Psoas muscle (tissue), 8 donors: ENCODE results near the gene MAT2B. TPM values are rescaled to one million over a fixed set of nuclear protein-coding genes. Genes with fewer than 3 reads are reported as not detected.

Experiments
- ATAC-seq, 4 donors: fragments of 200-7000 bp; cut with Tn5 transposase; one replicate each; pipeline ENCODE4 v1.9.1; 2020; ENCODE audit warnings: moderate library complexity in 3 of 4, mild to moderate bottlenecking in 2 of 4
- DNase-seq, 2 donors: peaks; one replicate each; pipeline ENCODE4 v3.0.0-alpha.2; 2020
- H3K27ac ChIP-seq: fragments of 200-600 bp; one replicate; pipeline ENCODE4 v1.8.0; 2022
- H3K27me3 ChIP-seq, 3 donors: fragments of 200-600 bp in 1 of 3; one replicate each; pipeline versions ENCODE4 v1.6.1 to v1.8.0; 2013 to 2022; ENCODE audit warnings: low read length in 2 of 3, mild to moderate bottlenecking in 2 of 3, moderate library complexity in 1 of 3; ENCODE audit not compliant: insufficient read depth in 3 of 3
- H3K36me3 ChIP-seq, 2 donors: fragments of 200-600 bp in 1 of 2; one replicate each; pipeline versions ENCODE4 v1.6.1 to v1.8.0; 2013 to 2022; ENCODE audit warnings: low read depth in 1 of 2, mild to moderate bottlenecking in 1 of 2, moderate library complexity in 1 of 2; ENCODE audit not compliant: insufficient read depth in 1 of 2
- H3K4me1 ChIP-seq: fragments of 200-600 bp; one replicate; pipeline ENCODE4 v1.8.0; 2022
- H3K4me3 ChIP-seq: fragments of 200-600 bp; one replicate; pipeline ENCODE4 v1.8.0; 2022; ENCODE audit warnings: mild to moderate bottlenecking
- H3K9me3 ChIP-seq: fragments of 200-600 bp; one replicate; pipeline ENCODE4 v1.8.0; 2022
- WGBS, 3 donors: extraction: QIAGEN DNeasy Blood & Tissue Kit; methylation state at CpG; one replicate each; pipeline versions ENCODE4 v1.1.6 to v1.1.7; 2013; 5-methylcytosine and 5-hydroxymethylcytosine counted together
- intact Hi-C, 2 donors: fragments of 100-400 bp; cut with DNase I; formaldehyde crosslinking; loops; one replicate each; pipeline versions ENCODE4 v1.11.0 to v1.14.2; 2022
- polyA plus RNA-seq, 3 donors: library from polyadenylated mRNA; stranded (reverse); fragments of 200-250 nt; gene quantifications; one replicate each; pipeline ENCODE4 v1.2.3, GENCODE V29; 2013
- total RNA-seq, 4 donors: library from RNA; stranded (reverse); fragmentation: NEBNext Ultra II Directional in 2 of 4; extraction: Animal tissue kit (Norgen Biotek cat#: 25700) in 2 of 4; gene quantifications; one replicate each; pipeline versions ENCODE4 v1.2.1 to v1.2.4, GENCODE V29; 2021 to 2023
- TF ChIP-seq, protein P1 (sequence below): fragments of 200-600 bp; IDR thresholded peaks from one replicate; pipeline ENCODE4 v1.8.0; 2022; ENCODE audit warnings: antibody characterized with exemption
- donor health status: healthy with polysubstance abuse.
- donor health status: DM: no; HTN: no; CAD: no; lungs with moderate emphysema.
- donor health status: Bipolar disorder and iron deficiency.
- donor health status: healthy.
- donor health status: DM: yes; HTN: yes; CAD: no.
- donor health status: DM: no; HTN: no; CAD: no.
- donor health status: DM: no; HTN: no; CAD: no.
- donor health status: DM: yes; HTN: yes; CAD: no.

The MAT2B gene
- total and polyA plus RNA-seq, 7 donors = 27.3 to 72.7 (median 33.8) TPM

DNA sequence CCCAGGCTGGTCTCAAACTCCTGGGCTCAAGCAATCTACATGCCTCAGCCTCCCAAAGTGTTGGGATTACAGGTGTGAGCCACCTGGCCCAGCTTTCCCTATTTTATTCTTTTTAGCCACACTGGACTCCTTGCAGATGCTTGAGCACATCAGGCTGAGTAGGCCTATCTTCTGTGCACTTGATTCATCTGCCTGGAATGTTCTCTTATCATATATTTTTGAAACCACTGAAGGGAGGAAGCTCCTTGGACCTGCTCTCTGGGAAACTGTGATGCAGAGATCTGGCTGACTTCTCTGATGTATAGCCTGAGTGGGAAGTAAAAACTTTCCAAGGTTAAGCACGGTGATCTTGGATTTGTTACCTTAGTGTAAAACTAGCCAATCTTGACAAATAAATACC is 6.5 kb upstream of the MAT2B start:
- no peak overlapping the region for H3K4me3 ChIP-seq
- WGBS, 3 donors = 87 to 90% (median 88%) methylated on average over 1 of the region's 1 CpG
- peaks cover 4% of the 10 kb centered on the region for H3K4me1 ChIP-seq
- no peaks in the 10 kb centered on the region for H3K9me3 ChIP-seq
- DNase-seq (no peak), ATAC-seq (no peak)
- H3K27ac ChIP-seq = no peak overlapping the region
- intact Hi-C loops = no loop called here
- no peaks in the 10 kb centered on the region for H3K36me3 ChIP-seq
- TF ChIP-seq, protein P1, sequence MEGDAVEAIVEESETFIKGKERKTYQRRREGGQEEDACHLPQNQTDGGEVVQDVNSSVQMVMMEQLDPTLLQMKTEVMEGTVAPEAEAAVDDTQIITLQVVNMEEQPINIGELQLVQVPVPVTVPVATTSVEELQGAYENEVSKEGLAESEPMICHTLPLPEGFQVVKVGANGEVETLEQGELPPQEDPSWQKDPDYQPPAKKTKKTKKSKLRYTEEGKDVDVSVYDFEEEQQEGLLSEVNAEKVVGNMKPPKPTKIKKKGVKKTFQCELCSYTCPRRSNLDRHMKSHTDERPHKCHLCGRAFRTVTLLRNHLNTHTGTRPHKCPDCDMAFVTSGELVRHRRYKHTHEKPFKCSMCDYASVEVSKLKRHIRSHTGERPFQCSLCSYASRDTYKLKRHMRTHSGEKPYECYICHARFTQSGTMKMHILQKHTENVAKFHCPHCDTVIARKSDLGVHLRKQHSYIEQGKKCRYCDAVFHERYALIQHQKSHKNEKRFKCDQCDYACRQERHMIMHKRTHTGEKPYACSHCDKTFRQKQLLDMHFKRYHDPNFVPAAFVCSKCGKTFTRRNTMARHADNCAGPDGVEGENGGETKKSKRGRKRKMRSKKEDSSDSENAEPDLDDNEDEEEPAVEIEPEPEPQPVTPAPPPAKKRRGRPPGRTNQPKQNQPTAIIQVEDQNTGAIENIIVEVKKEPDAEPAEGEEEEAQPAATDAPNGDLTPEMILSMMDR = no peak
- no peaks in the 10 kb centered on the region for H3K27me3 ChIP-seq

DNA sequence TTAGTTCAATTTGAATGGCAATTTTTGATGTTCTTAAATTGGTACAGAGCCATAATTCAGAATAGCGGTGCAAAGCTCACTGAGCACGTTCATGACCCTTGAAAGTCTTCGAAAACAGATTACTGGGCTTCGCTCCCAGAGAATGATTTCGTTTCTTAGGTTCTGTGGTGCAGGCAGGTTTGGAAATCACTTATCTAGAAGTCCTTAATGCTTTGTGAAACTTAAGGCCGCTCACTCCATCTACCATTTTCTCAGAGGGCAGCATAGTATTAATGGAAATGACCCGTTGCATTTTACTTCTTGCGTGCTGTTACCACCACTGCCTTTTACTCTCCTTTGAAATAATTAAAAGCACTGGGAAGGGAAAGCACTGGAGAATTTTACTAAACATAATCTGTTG is 2.9 kb upstream of the MAT2B start:
- WGBS, 3 donors = 42 to 50% (median 48%) methylated on average over 8 of the region's 8 CpGs
- no peaks in the 10 kb centered on the region for H3K27me3 ChIP-seq

DNA sequence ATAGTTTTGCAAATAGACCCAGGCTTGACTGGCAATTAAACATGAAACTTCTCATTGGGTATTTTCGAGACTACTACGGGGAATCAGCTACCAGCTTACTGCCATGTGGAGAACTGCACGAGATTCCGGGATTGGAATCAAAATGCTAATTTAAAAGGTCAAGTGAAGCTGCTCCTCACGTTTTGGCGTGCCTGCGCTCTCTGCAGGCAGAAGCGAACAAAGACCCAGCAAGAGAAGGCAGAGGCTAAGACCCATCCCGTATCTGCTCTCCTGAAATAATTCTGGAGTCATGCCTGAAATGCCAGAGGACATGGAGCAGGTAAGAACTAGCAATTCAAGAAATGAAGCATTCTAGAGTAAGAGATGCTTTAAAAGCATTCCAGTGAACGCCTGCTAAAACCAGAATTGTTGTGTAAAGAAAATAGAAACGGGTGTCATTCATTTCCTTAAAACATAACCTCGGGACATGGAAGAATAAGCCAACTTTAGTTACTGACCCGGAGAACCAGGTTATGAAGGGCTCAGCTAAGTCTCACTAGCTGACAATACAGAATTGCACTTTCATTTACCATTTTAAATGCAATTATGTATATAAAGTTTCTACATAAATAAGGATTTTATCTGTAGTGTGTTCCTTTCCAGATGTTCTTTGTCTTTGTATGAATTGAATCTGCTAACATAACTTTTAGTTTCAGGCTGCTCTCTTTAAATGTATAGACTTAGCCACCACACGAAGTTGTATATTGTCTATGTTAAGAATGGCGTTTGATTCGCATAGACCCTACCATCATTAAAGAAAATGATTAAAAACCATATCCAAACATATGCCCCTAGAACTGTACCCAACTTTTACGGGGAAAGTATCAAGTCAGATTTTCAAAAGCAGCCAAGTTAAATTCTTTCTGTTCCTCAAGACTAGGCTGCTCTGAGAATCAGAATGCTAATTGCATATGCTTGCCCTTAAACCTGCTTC is 2.0 kb upstream of the MAT2B start:
- WGBS, 3 donors = 1 to 2% (median 1%) methylated on average over 17 of the region's 17 CpGs
- TF ChIP-seq, protein P1 = peak; percentile 18
- Histone ChIP-seq H3K27ac (peak overlapping the region; percentile 99), H3K4me3 (peak overlapping the region; percentile 88), H3K27me3 (no peaks in the 10 kb centered on the region), H3K4me1 (peaks cover 19% of the 10 kb centered on the region), H3K9me3 (no peaks in the 10 kb centered on the region), H3K36me3 (no peaks in the 10 kb centered on the region)
- intact Hi-C loops = loop anchor here (1.0 to 2.0 kb wide), 3 partner anchors 41 to 65 kb away; partner anchors contain the start of genes HMMR (in 1 of the 2) and NUDCD2 (in 1 of the 2)
- peak in 2 of 4 donors; percentile 27 to 34 for ATAC-seq
- peak; percentile 64 to 69 for DNase-seq

More for the DNA sequence above, 2.9 kb upstream of the MAT2B start:
- H3K27ac ChIP-seq = peak overlapping the region; percentile 99
- H3K9me3 ChIP-seq = no peaks in the 10 kb centered on the region
- no peaks in the 10 kb centered on the region for H3K36me3 ChIP-seq
- TF ChIP-seq, protein P1 = no peak
- intact Hi-C loops = no loop called here
- peak overlapping the region; percentile 88 for H3K4me3 ChIP-seq
- DNase-seq = no peak
- H3K4me1 ChIP-seq = peaks cover 10% of the 10 kb centered on the region
- ATAC-seq = no peak

DNA sequence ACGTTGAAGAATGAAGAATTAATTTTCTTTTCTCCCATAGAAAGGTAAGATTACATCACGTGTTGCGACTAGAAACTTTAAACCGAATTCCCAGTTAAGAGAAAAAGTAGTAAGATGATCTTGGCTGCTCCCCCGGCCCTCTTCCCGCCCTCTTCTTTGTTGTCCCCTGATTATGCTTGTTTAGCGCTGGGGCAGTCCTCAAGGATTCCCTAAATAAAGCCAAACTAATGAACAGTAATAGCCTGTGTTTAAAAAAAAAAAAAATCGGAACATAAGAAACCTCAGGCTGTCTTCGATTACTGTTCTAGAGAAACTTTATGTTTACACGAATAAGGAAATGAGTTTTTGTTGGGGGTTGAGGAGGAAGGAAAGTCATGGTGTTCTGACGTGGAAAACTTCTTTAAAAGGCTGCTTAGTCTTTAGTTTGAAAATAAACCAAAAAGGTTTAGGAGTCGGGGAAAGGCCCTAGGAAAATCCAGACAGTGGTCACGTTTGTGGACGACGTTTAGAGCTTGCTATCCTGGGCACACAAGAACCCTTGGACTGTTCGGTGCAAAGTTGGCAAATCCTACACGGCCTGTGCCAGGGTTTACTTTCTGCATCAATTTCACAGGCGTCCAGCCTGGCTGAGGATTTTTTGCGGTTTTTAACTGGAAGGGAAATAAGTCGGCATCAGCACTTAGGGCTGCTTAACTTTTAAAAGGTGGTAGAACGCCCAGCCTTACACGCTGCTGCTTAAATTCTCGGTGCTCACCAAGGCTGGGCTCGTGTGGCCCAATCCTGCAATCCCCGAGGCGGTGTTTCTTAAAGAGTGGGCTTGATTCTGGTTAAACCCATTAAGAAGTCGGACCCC is 1.1 kb upstream of the MAT2B start:
- Histone ChIP-seq H3K27me3 (no peaks in the 10 kb centered on the region), H3K27ac (peak overlapping the region; percentile 99), H3K4me3 (peak overlapping the region; percentile 88), H3K9me3 (no peaks in the 10 kb centered on the region), H3K4me1 (peaks cover 27% of the 10 kb centered on the region), H3K36me3 (no peaks in the 10 kb centered on the region)
- DNase-seq = peak; percentile 35 to 57
- intact Hi-C loops = loop anchor here (1.0 to 2.0 kb wide), 3 partner anchors 42 to 66 kb away; partner anchors contain the start of genes HMMR (in 1 of the 2) and NUDCD2 (in 1 of the 2)
- WGBS, 3 donors = 0 to 1% (median 1%) methylated on average over 27 of the region's 27 CpGs
- TF ChIP-seq, protein P1 = no peak
- ATAC-seq = peak; percentile 24 to 47 (median 36)
